Measurements from ENCODE around the gene NPHP1.
"Not testable (repeated sequence)": the region's sequence is repeated elsewhere in the genome, so short reads cannot be mapped to it uniquely, and the experiment has no call there.

The NPHP1 gene

GRCh38 chr2:110204408-110205385 lies at the start of gene NPHP1:
NPHP1 (minus strand) TSS chr2:110205013; CDS start chr2:110204968, 45 bp downstream.
- DNase-seq (ENCODE audit: low read depth): peak; percentile 70

- not testable (repeated sequence) for DNase-seq (ENCODE audit: low read depth)
These were observed 43.4 kb upstream of the NPHP1 start for GRCh38 chr2:110248081-110248795.

DNA sequence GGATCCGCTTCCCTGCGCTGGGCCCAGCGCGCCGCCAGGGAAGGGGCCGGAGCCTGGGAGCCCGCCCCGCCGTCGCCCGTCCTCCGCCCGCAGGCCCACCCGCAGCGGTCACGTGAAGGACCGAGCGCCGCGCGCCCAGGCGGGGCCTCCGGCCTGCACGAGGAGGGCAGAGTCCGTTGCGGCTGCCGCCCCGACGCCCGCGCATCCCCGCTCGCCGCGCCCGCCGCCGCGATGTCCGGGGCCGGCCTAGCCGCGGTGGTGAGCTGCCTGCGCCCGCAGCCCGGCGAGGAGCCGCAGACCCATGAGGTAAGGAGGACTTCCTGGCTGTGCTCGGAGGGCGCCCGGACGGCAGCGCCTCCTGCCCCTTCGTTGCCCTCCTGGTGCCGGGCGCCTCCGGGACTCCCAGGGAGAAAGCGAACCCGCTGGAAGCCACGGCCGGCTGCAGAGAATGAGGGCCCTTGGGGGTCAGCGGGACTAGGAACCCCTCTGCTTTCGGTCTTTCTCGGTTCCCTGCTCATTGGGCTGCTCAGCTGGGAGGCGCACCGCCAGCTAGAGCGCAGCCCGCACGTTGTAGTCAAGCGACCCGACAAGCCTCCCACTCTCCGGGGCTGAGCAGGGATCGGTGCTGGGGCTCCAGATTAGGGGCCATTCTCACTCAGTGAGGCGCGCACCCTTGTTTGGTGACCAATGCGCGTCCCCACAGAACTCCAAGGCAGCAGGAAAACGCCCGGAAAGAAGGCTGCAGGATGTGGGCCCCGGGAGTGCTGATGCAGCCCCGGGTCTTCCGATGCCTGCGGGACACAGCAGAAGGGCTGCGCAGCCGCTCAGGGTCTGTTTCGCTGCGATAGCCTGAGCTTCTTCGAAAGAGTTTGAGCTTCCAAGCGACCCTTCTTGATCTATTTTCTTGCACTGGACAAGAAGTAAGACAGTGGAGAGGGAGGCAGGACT lies 40.9 kb upstream of the NPHP1 start:
- not testable (repeated sequence) for DNase-seq (ENCODE audit: low read depth)

DNA sequence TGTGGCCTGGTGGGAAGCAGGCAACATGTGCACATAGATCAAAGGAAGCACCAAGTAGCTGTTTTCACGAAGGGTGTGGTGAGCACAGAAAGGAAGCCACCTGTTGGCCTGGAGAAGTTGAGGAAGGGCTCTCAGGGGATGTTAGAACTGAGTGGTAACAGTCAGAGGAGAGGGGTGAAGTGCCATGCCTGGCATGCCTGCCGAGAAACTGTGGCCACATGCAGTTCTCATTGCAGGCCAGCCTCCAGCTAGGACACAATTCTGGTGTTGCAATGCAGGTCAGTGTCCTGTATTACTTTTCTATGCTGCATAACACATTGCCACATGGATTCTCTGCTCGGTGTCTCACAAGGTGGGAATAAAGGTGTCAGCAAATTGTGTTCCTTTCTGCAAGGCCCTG lies 38.5 kb upstream of the NPHP1 start:
- not testable (repeated sequence) for DNase-seq (ENCODE audit: low read depth)

DNA sequence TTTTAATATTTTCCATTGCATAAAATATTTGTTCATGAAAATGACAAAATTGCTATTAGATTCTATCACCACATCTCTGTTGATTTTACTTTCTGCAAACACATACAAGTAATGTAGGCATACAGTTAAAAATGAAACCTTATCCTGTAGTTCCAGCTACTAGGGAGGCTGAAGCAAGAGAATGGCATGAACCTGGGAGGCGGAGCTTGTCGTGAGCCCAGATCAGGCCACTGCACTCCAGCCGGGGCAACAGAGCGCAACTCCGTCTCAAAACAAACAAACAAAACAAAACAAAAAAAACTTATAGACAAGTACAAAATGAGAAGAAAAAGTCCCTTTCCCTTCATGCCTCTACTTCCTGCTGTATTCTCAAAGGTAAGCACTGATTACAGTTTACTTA lies 29.7 kb upstream of the NPHP1 start:
- DNase-seq (ENCODE audit: low read depth): not testable (repeated sequence)

GRCh38 chr2:110229886-110230285 lies 25.1 kb upstream of the NPHP1 start:
- DNase-seq (ENCODE audit: low read depth): not testable (repeated sequence)

DNA sequence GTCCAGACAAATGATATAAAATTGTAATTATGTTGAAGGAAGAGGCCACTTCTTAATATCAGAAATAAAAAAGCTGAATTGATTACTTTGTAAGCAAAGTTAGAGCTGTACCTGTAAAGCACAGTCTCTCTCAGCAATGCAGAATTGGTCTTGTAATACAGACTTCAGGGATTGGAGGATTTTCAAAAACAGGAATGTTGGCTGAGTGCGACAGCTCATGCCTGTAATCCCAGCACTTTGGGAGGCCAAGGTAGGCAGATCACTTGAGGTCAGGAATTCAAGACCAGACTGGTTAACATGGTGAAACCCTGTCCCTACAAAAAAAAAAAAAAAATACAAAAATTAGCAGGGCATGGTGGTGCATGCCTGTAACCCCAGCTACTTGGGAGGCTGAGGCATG lies 17.8 kb upstream of the NPHP1 start:
- not testable (repeated sequence) for DNase-seq (ENCODE audit: low read depth)

- no peak for DNase-seq (ENCODE audit: low read depth)
These were observed 17.1 kb upstream of the NPHP1 start for GRCh38 chr2:110221938-110222337.

GRCh38 chr2:110220190-110220564 lies 15.4 kb upstream of the NPHP1 start:
- no peak for DNase-seq (ENCODE audit: low read depth)

- no peak for DNase-seq (ENCODE audit: low read depth)
These were observed 14.8 kb upstream of the NPHP1 start for GRCh38 chr2:110219496-110220189.

DNA sequence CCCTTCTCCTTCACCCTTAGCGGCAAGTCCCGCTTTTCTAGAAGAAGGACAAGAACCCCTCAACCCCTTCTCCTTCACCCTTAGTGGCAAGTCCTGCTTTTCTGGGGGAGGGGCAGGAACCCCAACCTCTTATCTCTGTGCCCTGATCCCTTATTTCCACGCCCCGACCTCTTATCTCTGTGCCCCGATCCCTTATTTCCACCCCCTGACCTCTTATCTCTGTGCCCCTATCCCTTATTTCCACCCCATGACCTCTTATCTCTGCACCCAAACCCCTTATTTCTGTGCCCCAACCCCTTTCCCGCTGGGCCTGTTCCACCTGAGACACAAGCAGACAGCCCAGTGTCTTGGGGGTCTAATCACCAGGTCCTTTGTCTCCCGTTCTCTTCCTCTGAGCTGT lies 14.1 kb upstream of the NPHP1 start:
- not testable (repeated sequence) for DNase-seq (ENCODE audit: low read depth)

DNA sequence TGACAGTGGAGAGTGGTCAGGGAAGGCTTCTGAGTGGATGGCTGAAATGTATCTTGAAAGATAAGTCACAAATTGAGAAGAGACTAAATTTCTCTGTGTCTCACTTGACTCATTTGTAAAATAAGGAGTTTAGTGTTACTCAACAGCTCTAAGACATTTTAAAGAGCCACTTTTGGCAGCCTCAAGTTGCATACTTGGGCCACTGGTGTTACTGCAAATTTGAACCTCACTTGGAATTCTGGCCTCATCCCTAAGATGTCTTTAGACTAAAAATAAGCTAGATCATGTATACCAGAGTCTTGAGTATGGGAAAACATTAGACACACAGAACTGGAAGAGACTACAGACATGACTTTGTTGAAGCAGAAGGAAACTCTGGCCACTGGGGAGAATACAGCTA lies 12.0 kb upstream of the NPHP1 start:
- no peak for DNase-seq (ENCODE audit: low read depth)

- DNase-seq (ENCODE audit: low read depth): no peak
These were observed 11.4 kb upstream of the NPHP1 start for GRCh38 chr2:110216199-110216598.

DNA sequence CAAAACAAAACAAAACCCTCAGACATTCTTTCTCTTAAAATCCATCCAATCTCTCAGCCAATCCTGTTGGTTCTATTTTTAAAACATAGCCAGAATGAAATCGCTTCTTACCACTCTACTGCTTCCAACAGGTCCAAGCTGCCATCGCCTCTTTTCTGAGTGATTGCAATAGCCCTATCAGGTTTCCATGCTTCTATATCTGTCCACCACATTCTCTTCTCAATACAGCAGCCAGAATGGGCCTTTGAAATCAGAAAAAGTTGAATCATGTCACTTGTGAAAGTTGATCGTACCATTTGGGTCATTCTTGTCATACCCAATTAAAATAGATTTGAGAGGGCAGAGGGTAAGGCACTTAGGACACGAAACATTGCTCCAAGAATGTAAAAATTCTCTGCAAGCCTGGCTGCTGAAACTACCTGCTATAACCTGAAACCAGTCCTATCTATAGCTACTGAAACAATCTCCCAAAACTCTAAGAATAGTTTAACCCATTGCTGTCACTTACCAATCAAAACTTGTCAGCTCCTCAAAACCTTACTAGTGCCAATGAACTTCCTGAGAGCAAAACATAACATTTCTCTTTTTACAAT lies 10.8 kb upstream of the NPHP1 start:
- no peak for DNase-seq (ENCODE audit: low read depth)

DNA sequence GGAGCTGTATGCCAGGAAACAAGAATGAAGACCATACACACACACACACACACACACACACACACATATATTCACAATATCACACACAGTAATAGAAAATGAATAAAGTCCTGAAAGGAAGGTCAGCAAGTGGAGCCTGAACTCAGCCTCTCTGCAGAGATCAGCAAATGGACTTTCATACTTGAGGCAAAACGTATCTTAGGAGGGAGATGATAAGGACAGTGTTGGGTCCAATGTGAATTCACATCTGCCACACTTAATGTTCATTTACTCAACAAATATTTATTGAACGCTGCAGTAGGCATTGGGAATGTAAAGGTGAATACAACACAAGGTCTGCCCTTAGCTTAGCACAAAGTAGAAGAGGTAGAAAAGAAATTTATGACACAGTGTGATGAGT lies 10.3 kb upstream of the NPHP1 start:
- no peak for DNase-seq (ENCODE audit: low read depth)

- not testable (repeated sequence) for DNase-seq (ENCODE audit: low read depth)
These were observed 8.7 kb upstream of the NPHP1 start for GRCh38 chr2:110213522-110213921.

GRCh38 chr2:110211938-110212858 lies 7.4 kb upstream of the NPHP1 start, which contains the start of gene MTLN:
MTLN (minus strand) TSS chr2:110212547; CDS start chr2:110212525, 22 bp downstream.
- peak; percentile 52 for DNase-seq (ENCODE audit: low read depth)

DNA sequence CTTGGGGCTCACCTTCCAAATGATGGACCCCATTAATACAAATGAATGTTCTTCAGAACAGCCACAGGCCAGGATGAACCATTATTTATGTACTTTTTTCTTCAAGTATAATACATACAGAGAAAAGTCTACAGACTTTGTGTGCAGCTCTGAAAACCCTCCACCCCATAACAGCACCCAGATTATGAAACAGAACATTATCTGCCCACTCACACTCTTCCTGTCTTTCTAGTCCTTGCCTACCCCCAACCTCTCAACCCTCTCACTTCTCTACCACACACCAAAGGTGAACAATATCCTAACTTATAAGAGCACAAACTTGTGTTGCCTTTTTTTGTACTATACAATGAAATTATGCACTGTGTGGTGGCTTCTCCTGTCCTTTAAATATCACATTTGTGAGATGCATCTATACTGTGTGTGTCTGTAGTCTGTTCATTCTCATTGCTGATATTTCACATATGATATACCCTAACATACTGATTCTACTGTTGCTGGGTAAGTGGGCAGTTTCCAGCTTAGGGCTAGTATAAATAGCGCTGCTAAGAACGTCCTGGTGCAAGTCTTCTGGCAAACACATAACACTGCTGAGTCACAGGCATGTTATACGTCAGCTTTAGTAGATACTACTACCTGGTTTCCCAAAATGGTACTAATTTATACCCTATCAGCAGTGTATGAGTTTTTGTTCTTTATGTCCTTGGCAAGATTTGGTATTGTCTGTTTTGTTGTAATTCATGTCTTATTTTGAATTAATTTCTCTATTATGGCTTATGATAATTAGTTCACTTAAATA lies 1.0 kb upstream of the NPHP1 start:
- no peak for DNase-seq (ENCODE audit: low read depth)

- no peak for DNase-seq (ENCODE audit: low read depth)
These were observed 6.8 kb downstream of the NPHP1 start for GRCh38 chr2:110198016-110198415.

Data from activated T-helper 1 cell treated with Interleukin-2 at 50 U/mL for 16 hours (primary cell).